H9 (cell line): ENCODE measurements around the gene SERTAD1. TPM values are rescaled to one million over a fixed set of nuclear protein-coding genes. Genes with fewer than 3 reads are reported as not detected.

Experiments
- DNase-seq: peaks from one replicate; pipeline ENCODE4 v3.0.0-alpha.2; 2017
- H2AFZ ChIP-seq: one replicate; pipeline ENCODE4 v1.6.1; 2013; ENCODE audit warnings: mild to moderate bottlenecking, low read length, control low read depth, moderate library complexity
- H2AK5ac ChIP-seq: 2 replicates; pipeline ENCODE4 v1.6.1; 2013; ENCODE audit warnings: low read length, control low read depth, mixed read lengths; ENCODE audit not compliant: insufficient read length
- H2BK120ac ChIP-seq: one replicate; pipeline ENCODE4 v1.6.1; 2013; ENCODE audit warnings: low read depth, mild to moderate bottlenecking, low read length, control low read depth, inconsistent platforms; ENCODE audit not compliant: poor library complexity, severe bottlenecking
- H2BK12ac ChIP-seq: 2 replicates; pipeline ENCODE4 v1.6.1; 2013; ENCODE audit warnings: low read length, control low read depth, mixed read lengths, low read depth; ENCODE audit not compliant: insufficient read length
- H2BK15ac ChIP-seq: 2 replicates; pipeline ENCODE4 v1.6.1; 2013; ENCODE audit warnings: low read depth, low read length, control low read depth
- H2BK20ac ChIP-seq: one replicate; pipeline ENCODE4 v1.6.1; 2013; ENCODE audit warnings: low read depth, mild to moderate bottlenecking, low read length, control low read depth, inconsistent platforms; ENCODE audit not compliant: poor library complexity, severe bottlenecking
- H2BK5ac ChIP-seq: 2 replicates; pipeline ENCODE4 v1.6.1; 2013; ENCODE audit warnings: low read length, control low read depth, mixed read lengths; ENCODE audit not compliant: insufficient read length
- H3K14ac ChIP-seq: 2 replicates; pipeline ENCODE4 v1.6.1; 2013; ENCODE audit warnings: low read length, control low read depth; ENCODE audit not compliant: insufficient read depth
- H3K18ac ChIP-seq: 2 replicates; pipeline ENCODE4 v1.6.1; 2013; ENCODE audit warnings: low read depth, mild to moderate bottlenecking, mixed read lengths, low read length, control low read depth; ENCODE audit not compliant: insufficient read length
- H3K23ac ChIP-seq: 2 replicates; pipeline ENCODE4 v1.6.1; 2013; ENCODE audit warnings: low read length, control low read depth, mixed read lengths, low read depth; ENCODE audit not compliant: insufficient read length
- H3K23me2 ChIP-seq: 2 replicates; pipeline ENCODE4 v1.6.1; 2013; ENCODE audit warnings: low read depth, mild to moderate bottlenecking, mixed read lengths, low read length, control low read depth; ENCODE audit not compliant: insufficient read length, poor library complexity, severe bottlenecking
- H3K27ac ChIP-seq: 2 replicates; pipeline ENCODE4 v1.5.1; 2013; ENCODE audit warnings: low read length, control low read depth, mixed read lengths, low read depth; ENCODE audit not compliant: insufficient read length
- H3K27me3 ChIP-seq: 2 replicates; pipeline ENCODE4 v1.6.1; 2013; ENCODE audit warnings: low read length, control low read depth, inconsistent platforms; ENCODE audit not compliant: insufficient read depth
- H3K4ac ChIP-seq: 2 replicates; pipeline ENCODE4 v1.6.1; 2013; ENCODE audit warnings: low read depth, mild to moderate bottlenecking, control low read depth, inconsistent platforms, low read length, moderate library complexity
- H3K4me1 ChIP-seq: 2 replicates; pipeline ENCODE4 v1.6.1; 2013; ENCODE audit warnings: low read length, control low read depth, inconsistent platforms; ENCODE audit not compliant: insufficient read depth
- H3K4me2 ChIP-seq: 2 replicates; pipeline ENCODE4 v1.6.1; 2013; ENCODE audit warnings: low read length, control low read depth, mixed read lengths; ENCODE audit not compliant: insufficient read length, insufficient read depth
- H3K56ac ChIP-seq: 2 replicates; pipeline ENCODE4 v1.6.1; 2013; ENCODE audit warnings: low read depth, mild to moderate bottlenecking, mixed read lengths, low read length, control low read depth; ENCODE audit not compliant: insufficient read length
- H3K79me1 ChIP-seq: 2 replicates; pipeline ENCODE4 v1.6.1; 2013; ENCODE audit warnings: low read depth, mild to moderate bottlenecking, moderate library complexity, low read length, control low read depth, inconsistent platforms; ENCODE audit not compliant: insufficient read depth, poor library complexity, severe bottlenecking
- H3K79me2 ChIP-seq: 2 replicates; pipeline ENCODE4 v1.6.1; 2013; ENCODE audit warnings: low read length, control low read depth, inconsistent platforms; ENCODE audit not compliant: insufficient read depth
- H3K9ac ChIP-seq: 2 replicates; pipeline ENCODE4 v1.6.1; 2013; ENCODE audit warnings: low read length, control low read depth, mixed read lengths; ENCODE audit not compliant: insufficient read length; ENCODE audit errors: extremely low read depth
- H3K9me3 ChIP-seq: one replicate; pipeline ENCODE4 v1.6.1; 2013; ENCODE audit warnings: low read depth, low read length, inconsistent platforms; ENCODE audit not compliant: control insufficient read depth
- H3T11ph ChIP-seq: one replicate; pipeline ENCODE4 v1.6.1; 2013; ENCODE audit warnings: mild to moderate bottlenecking, low read length, control low read depth, inconsistent platforms
- H4K20me1 ChIP-seq: one replicate; pipeline ENCODE4 v1.6.1; 2013; ENCODE audit not compliant: control insufficient read depth, insufficient read length, insufficient read depth
- H4K5ac ChIP-seq: 2 replicates; pipeline ENCODE4 v1.6.1; 2013; ENCODE audit warnings: low read depth, mild to moderate bottlenecking, mixed read lengths, low read length, control low read depth; ENCODE audit not compliant: insufficient read length
- H4K8ac ChIP-seq: replicated peaks from 2 replicates; pipeline ENCODE4 v1.6.1; 2013; ENCODE audit warnings: low read length, control low read depth, mixed read lengths, low read depth; ENCODE audit not compliant: insufficient read length
- H4K91ac ChIP-seq: 2 replicates; pipeline ENCODE4 v1.6.1; 2013; ENCODE audit warnings: low read depth, mild to moderate bottlenecking, moderate library complexity, mixed read lengths, low read length, control low read depth; ENCODE audit not compliant: insufficient read length
- H3K27ac Mint-ChIP-seq, 3 experiments: 2 replicates in 2 of 3; 3 replicates in 1 of 3; pipeline ENCODE4 v1.8.0; 2020 to 2021; ENCODE audit warnings: mixed read lengths in 3 of 3, mild to moderate bottlenecking in 1 of 3, moderate library complexity in 1 of 3
- H3K27me3 Mint-ChIP-seq: 2 replicates; pipeline ENCODE4 v1.8.0; 2021; ENCODE audit warnings: low read depth, mild to moderate bottlenecking, moderate library complexity, mixed read lengths
- H3K36me3 Mint-ChIP-seq, 3 experiments: 2 replicates in 2 of 3; 3 replicates in 1 of 3; pipeline ENCODE4 v1.8.0; 2020 to 2021; ENCODE audit warnings: low read depth in 3 of 3, mixed read lengths in 3 of 3; ENCODE audit not compliant: insufficient read depth in 1 of 3
- H3K4me1 Mint-ChIP-seq, 2 experiments: 2 replicates each; pipeline ENCODE4 v1.8.0; 2020; ENCODE audit warnings: mixed read lengths in 2 of 2
- H3K4me3 Mint-ChIP-seq, 2 experiments: 2 replicates in 1 of 2; 3 replicates in 1 of 2; pipeline ENCODE4 v1.8.0; 2020 to 2021; ENCODE audit warnings: mild to moderate bottlenecking in 2 of 2, mixed read lengths in 2 of 2, moderate library complexity in 1 of 2
- H3K9me3 Mint-ChIP-seq, 2 experiments: 2 replicates in 1 of 2; 3 replicates in 1 of 2; pipeline ENCODE4 v1.8.0; 2020; ENCODE audit warnings: mild to moderate bottlenecking in 2 of 2, mixed read lengths in 2 of 2, moderate library complexity in 1 of 2
- WGBS: extraction: QIAGEN DNeasy Blood & Tissue Kit; methylation state at CpG from one replicate; pipeline ENCODE4 v1.1.7; 2013; ENCODE audit warnings: missing lambda C conversion rate, low lambda C conversion rate, mixed read lengths; ENCODE audit not compliant: insufficient read length; ENCODE audit errors: extremely low coverage; 5-methylcytosine and 5-hydroxymethylcytosine counted together
- total RNA-seq: library from RNA; stranded (reverse); gene quantifications from 2 replicates; pipeline ENCODE4 v1.2.1, GENCODE V29; 2021
- TF ChIP-seq, protein P1 (sequence below): fragments of 200-600 bp; sonication (generic); conservative IDR thresholded peaks from 3 replicates; pipeline ENCODE4 v1.8.0; 2021; ENCODE audit warnings: antibody characterized with exemption, mild to moderate bottlenecking

The SERTAD1 gene
- total RNA-seq, 1 experiment from 2014 or later = 7.9 TPM

DNA sequence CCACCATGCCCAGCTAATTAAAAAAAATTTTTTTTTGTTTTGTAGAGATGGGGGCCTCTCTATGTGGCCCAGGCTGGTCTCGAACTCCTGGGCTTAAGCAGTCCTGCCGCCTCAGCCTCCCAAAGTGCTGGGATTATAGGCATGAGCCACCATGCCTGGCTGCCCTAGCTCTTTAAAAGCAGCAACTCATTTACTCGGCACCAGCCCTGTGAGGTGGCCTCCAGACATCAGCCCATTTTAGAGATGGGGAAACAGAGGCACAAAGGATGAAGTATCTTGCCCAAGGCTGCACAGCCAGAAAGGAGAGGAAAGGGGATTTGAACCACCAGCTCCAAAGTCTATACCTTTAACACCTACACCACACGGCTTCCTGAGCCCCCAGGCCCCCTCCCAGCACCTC is 12.9 kb downstream of the SERTAD1 start:
- H2BK20ac ChIP-seq = no peak overlapping the region
- H3K79me1 ChIP-seq = no peaks in the 10 kb centered on the region
- no peak overlapping the region for H3T11ph ChIP-seq
- no peaks in the 10 kb centered on the region for H3K9me3 ChIP-seq
- H3K23me2 ChIP-seq = no peaks in the 10 kb centered on the region
- peak overlapping the region; percentile 22 to 74 for H3K4me3 Mint-ChIP-seq
- peaks cover 5% of the 10 kb centered on the region for H3K27me3 Mint-ChIP-seq
- no peaks in the 10 kb centered on the region for H4K20me1 ChIP-seq
- no peak overlapping the region for H2BK12ac ChIP-seq
- no peaks in the 10 kb centered on the region for H3K79me2 ChIP-seq
- H3K27me3 ChIP-seq = no peaks in the 10 kb centered on the region
- H2BK5ac ChIP-seq = no peak overlapping the region
- peak overlapping the region; percentile 14 for H3K4me2 ChIP-seq
- H2BK120ac ChIP-seq = no peak overlapping the region
- H3K4me1 Mint-ChIP-seq = peaks cover 26 to 55% of the 10 kb centered on the region in 2 experiments
- no peak overlapping the region for H3K27ac ChIP-seq
- H3K9me3 Mint-ChIP-seq = no peaks in the 10 kb centered on the region
- no peak overlapping the region for H3K23ac ChIP-seq
- no peak overlapping the region for H4K91ac ChIP-seq
- TF ChIP-seq, protein P1, sequence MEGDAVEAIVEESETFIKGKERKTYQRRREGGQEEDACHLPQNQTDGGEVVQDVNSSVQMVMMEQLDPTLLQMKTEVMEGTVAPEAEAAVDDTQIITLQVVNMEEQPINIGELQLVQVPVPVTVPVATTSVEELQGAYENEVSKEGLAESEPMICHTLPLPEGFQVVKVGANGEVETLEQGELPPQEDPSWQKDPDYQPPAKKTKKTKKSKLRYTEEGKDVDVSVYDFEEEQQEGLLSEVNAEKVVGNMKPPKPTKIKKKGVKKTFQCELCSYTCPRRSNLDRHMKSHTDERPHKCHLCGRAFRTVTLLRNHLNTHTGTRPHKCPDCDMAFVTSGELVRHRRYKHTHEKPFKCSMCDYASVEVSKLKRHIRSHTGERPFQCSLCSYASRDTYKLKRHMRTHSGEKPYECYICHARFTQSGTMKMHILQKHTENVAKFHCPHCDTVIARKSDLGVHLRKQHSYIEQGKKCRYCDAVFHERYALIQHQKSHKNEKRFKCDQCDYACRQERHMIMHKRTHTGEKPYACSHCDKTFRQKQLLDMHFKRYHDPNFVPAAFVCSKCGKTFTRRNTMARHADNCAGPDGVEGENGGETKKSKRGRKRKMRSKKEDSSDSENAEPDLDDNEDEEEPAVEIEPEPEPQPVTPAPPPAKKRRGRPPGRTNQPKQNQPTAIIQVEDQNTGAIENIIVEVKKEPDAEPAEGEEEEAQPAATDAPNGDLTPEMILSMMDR = no peak
- H3K56ac ChIP-seq = no peak overlapping the region
- H2BK15ac ChIP-seq = no peak overlapping the region
- WGBS = no CpG with 5 or more reads among the region's 4 CpGs
- H3K4ac ChIP-seq = no peak overlapping the region
- H2AK5ac ChIP-seq = no peak overlapping the region
- no peak overlapping the region for H2AFZ ChIP-seq
- H3K4me1 ChIP-seq = peaks cover 3% of the 10 kb centered on the region; the same call in 1 of the 2 replicates
- H3K18ac ChIP-seq = no peak overlapping the region
- H4K5ac ChIP-seq = no peak overlapping the region
- H3K9ac ChIP-seq = no peak overlapping the region
- no peak overlapping the region for H4K8ac ChIP-seq
- no peak for DNase-seq
- peak overlapping the region in 2 of 3 experiments; percentile 83 to 86; a peak in 3 of 7 replicates for H3K27ac Mint-ChIP-seq
- H3K14ac ChIP-seq = no peak overlapping the region
- no peaks in the 10 kb centered on the region for H3K36me3 Mint-ChIP-seq
